Mesenchymal stem cell (in vitro differentiated cells and primary cell): ENCODE results near the gene PDZRN4.

Source experiments
- DNase-seq: peaks from one replicate; pipeline ENCODE4 v3.0.0-alpha.2; 2013
- H2AFZ ChIP-seq: one replicate; pipeline ENCODE4 v1.6.1; 2013; ENCODE audit warnings: low read depth, mild to moderate bottlenecking, control low read depth, inconsistent platforms, low read length, moderate library complexity
- H2AK5ac ChIP-seq: 2 replicates; pipeline ENCODE4 v1.6.1; 2013; ENCODE audit warnings: low read length, moderate library complexity, mild to moderate bottlenecking, inconsistent platforms; ENCODE audit not compliant: severe bottlenecking
- H2BK120ac ChIP-seq: one replicate; pipeline ENCODE4 v1.6.1; 2013; ENCODE audit warnings: low read depth, mild to moderate bottlenecking, inconsistent platforms, low read length, moderate library complexity
- H2BK12ac ChIP-seq, 2 experiments: one replicate each; pipeline ENCODE4 v1.6.1; 2013; ENCODE audit warnings: inconsistent platforms in 2 of 2, low read length in 2 of 2, mild to moderate bottlenecking in 2 of 2, moderate library complexity in 2 of 2, control low read depth in 1 of 2
- H2BK15ac ChIP-seq: one replicate; pipeline ENCODE4 v1.6.1; 2013; ENCODE audit warnings: mild to moderate bottlenecking, low read depth, inconsistent platforms; ENCODE audit not compliant: poor library complexity, severe bottlenecking
- H2BK5ac ChIP-seq: 2 replicates; pipeline ENCODE4 v1.6.1; 2013; ENCODE audit warnings: low read depth, mild to moderate bottlenecking, low read length, control low read depth, inconsistent platforms; ENCODE audit not compliant: poor library complexity, severe bottlenecking
- H3K14ac ChIP-seq, 2 experiments: one replicate each; pipeline ENCODE4 v1.6.1; 2013; ENCODE audit warnings: inconsistent platforms in 2 of 2, low read length in 2 of 2, control low read depth in 1 of 2, mild to moderate bottlenecking in 1 of 2, moderate library complexity in 1 of 2
- H3K18ac ChIP-seq, 2 experiments: one replicate each; pipeline ENCODE4 v1.6.1; 2013; ENCODE audit warnings: inconsistent platforms in 2 of 2, low read length in 2 of 2, control low read depth in 1 of 2, low read depth in 1 of 2, mild to moderate bottlenecking in 1 of 2
- H3K23ac ChIP-seq, 2 experiments: one replicate each; pipeline ENCODE4 v1.6.1; 2013; ENCODE audit warnings: inconsistent platforms in 2 of 2, low read length in 2 of 2, mild to moderate bottlenecking in 2 of 2, moderate library complexity in 2 of 2, control low read depth in 1 of 2
- H3K27ac ChIP-seq: 2 replicates; pipeline ENCODE4 v1.5.1; 2013; ENCODE audit warnings: mild to moderate bottlenecking, moderate library complexity, low read length, control low read depth, inconsistent platforms; ENCODE audit not compliant: poor library complexity, severe bottlenecking
- H3K27me3 ChIP-seq, 2 experiments: 2 replicates each; pipeline versions ENCODE4 v1.6.1 to v1.7.0; 2013; ENCODE audit warnings: low read length in 2 of 2, mild to moderate bottlenecking in 2 of 2, moderate library complexity in 2 of 2, control low read depth in 1 of 2, inconsistent platforms in 1 of 2; ENCODE audit not compliant: control insufficient read depth in 1 of 2, insufficient read depth in 1 of 2
- H3K36me3 ChIP-seq, 2 experiments: 2 replicates each; pipeline versions ENCODE4 v1.6.1 to v1.7.0; 2013; ENCODE audit warnings: low read length in 2 of 2, control low read depth in 1 of 2, inconsistent platforms in 1 of 2, low read depth in 1 of 2, mild to moderate bottlenecking in 1 of 2; ENCODE audit not compliant: insufficient read depth in 2 of 2, control insufficient read depth in 1 of 2
- H3K4ac ChIP-seq, 2 experiments: one replicate each; pipeline ENCODE4 v1.6.1; 2013; ENCODE audit warnings: inconsistent platforms in 2 of 2, low read length in 2 of 2, mild to moderate bottlenecking in 2 of 2, moderate library complexity in 2 of 2, control low read depth in 1 of 2, low read depth in 1 of 2
- H3K4me1 ChIP-seq: 2 replicates; pipeline ENCODE4 v1.6.1; 2013; ENCODE audit warnings: low read depth, low read length, control low read depth; ENCODE audit not compliant: control insufficient read depth, insufficient read depth
- H3K4me2 ChIP-seq: 2 replicates; pipeline ENCODE4 v1.6.1; 2013; ENCODE audit warnings: low read length, mild to moderate bottlenecking, inconsistent platforms; ENCODE audit not compliant: poor library complexity, severe bottlenecking
- H3K4me3 ChIP-seq, 2 experiments: 2 replicates each; pipeline versions ENCODE4 v1.5.1 to v1.7.0; 2013; ENCODE audit warnings: low read length in 2 of 2, mild to moderate bottlenecking in 2 of 2, control low read depth in 1 of 2, low read depth in 1 of 2; ENCODE audit not compliant: insufficient read depth in 1 of 2
- H3K79me1 ChIP-seq: replicated peaks from 2 replicates; pipeline ENCODE4 v1.6.1; 2013; ENCODE audit warnings: mild to moderate bottlenecking, control low read depth, low read length, inconsistent platforms; ENCODE audit not compliant: poor library complexity, severe bottlenecking
- H3K9ac ChIP-seq: 2 replicates; pipeline ENCODE4 v1.7.0; 2013; ENCODE audit warnings: mild to moderate bottlenecking, low read length, moderate library complexity
- H3K9me3 ChIP-seq: 2 replicates; pipeline ENCODE4 v1.7.0; 2013; ENCODE audit warnings: mild to moderate bottlenecking, low read length; ENCODE audit not compliant: control insufficient read depth
- H4K8ac ChIP-seq: one replicate; pipeline ENCODE4 v1.6.1; 2013; ENCODE audit warnings: inconsistent platforms, mild to moderate bottlenecking, low read length, moderate library complexity
- H4K91ac ChIP-seq: one replicate; pipeline ENCODE4 v1.6.1; 2013; ENCODE audit warnings: mild to moderate bottlenecking, low read length, inconsistent platforms
- WGBS: methylation state at CpG from one replicate; pipeline ENCODE4 v1.1.7; 2013; ENCODE audit warnings: mixed read lengths; 5-methylcytosine and 5-hydroxymethylcytosine counted together

PDZRN4 gene

DNA sequence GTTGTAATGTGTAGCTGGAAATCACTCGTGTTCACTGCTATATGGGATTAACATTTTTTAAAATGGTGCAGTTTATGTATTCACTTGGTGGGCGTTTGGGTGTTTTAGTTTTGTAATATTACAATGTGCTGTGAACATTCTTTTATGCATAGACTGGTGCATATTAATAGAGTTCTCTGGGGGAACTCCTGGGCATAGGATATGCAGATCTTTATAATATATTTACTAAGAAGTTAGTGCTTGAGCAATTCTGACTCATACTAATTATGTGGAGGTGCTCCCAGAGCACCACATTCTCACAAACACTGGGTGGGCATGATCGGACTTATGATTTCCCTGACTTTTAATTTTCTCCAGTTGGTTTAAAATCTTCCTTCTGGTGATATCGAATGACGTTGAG lies 342.3 kb downstream of the PDZRN4 start:
- no peak overlapping the region for H3K4me2 ChIP-seq
- no peak overlapping the region for H3K4me3 ChIP-seq
- H3K27me3 ChIP-seq: no peaks in the 10 kb centered on the region
- no peak for DNase-seq
- no peaks in the 10 kb centered on the region for H3K9me3 ChIP-seq
- no peak overlapping the region for H4K91ac ChIP-seq
- H2BK5ac ChIP-seq: no peak overlapping the region
- H2BK15ac ChIP-seq: no peak overlapping the region
- H2BK12ac ChIP-seq: no peak overlapping the region
- no peak overlapping the region for H3K23ac ChIP-seq
- no peak overlapping the region for H2AFZ ChIP-seq
- H3K27ac ChIP-seq: no peak overlapping the region
- WGBS: 96% methylated on average over 5 of the region's 5 CpGs
- H2AK5ac ChIP-seq: no peak overlapping the region
- no peak overlapping the region for H3K9ac ChIP-seq
- H2BK120ac ChIP-seq: no peak overlapping the region
- H3K36me3 ChIP-seq: no peaks in the 10 kb centered on the region
- H3K79me1 ChIP-seq: no peaks in the 10 kb centered on the region
- H3K18ac ChIP-seq: no peak overlapping the region
- H3K4ac ChIP-seq: no peak overlapping the region
- H3K4me1 ChIP-seq: no peaks in the 10 kb centered on the region
- H3K14ac ChIP-seq: no peak overlapping the region
- no peak overlapping the region for H4K8ac ChIP-seq

DNA sequence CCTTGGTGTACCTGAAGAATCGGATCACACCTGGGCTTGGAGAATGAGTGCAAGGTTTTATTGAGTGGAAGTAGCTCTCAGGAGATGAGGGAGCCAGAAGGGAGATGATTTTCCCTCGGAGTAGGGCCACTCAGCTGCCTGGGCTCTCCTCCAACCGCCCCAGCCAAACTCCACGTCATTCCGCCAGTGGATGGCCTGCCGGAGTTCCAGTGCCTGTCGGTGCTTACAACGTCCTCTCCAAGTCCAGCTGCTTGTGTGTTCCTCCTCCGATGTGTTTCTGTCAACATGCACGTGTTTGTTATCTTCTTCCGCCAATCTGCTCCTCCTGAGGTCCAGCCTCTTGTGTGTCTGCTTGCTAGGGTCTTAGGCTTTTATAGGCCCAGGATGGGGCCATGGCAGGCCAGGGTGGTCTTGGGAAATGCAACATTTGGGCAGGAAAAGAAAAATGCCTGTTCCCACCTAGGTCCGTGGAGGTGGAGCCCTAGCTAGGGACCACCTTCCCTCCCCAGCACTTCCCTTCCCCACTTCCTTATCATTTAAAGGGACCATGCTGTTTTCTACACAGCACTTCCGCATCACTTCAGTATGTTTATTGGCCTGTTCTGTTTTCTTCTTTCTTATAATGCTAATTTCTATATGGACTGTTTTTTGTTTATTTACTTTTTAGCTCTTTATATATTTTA lies 343.2 kb downstream of the PDZRN4 start:
- H2BK120ac ChIP-seq: no peak overlapping the region
- no peaks in the 10 kb centered on the region for H3K36me3 ChIP-seq
- no peaks in the 10 kb centered on the region for H3K9me3 ChIP-seq
- no peak overlapping the region for H3K27ac ChIP-seq
- H3K23ac ChIP-seq: no peak overlapping the region
- no peak overlapping the region for H2BK5ac ChIP-seq
- no peak overlapping the region for H3K4me2 ChIP-seq
- H3K4me1 ChIP-seq: no peaks in the 10 kb centered on the region
- DNase-seq: no peak
- H4K91ac ChIP-seq: no peak overlapping the region
- no peak overlapping the region for H2BK12ac ChIP-seq
- no peak overlapping the region for H4K8ac ChIP-seq
- WGBS: 95% methylated on average over 12 of the region's 13 CpGs
- no peak overlapping the region for H3K4ac ChIP-seq
- no peak overlapping the region for H3K14ac ChIP-seq
- H3K9ac ChIP-seq: peak overlapping the region; percentile 61
- H3K4me3 ChIP-seq: peak overlapping the region in 1 of 2 experiments; percentile 56
- H3K18ac ChIP-seq: no peak overlapping the region
- no peaks in the 10 kb centered on the region for H3K27me3 ChIP-seq
- H2AFZ ChIP-seq: no peak overlapping the region
- no peak overlapping the region for H2AK5ac ChIP-seq
- no peaks in the 10 kb centered on the region for H3K79me1 ChIP-seq
- H2BK15ac ChIP-seq: no peak overlapping the region

DNA sequence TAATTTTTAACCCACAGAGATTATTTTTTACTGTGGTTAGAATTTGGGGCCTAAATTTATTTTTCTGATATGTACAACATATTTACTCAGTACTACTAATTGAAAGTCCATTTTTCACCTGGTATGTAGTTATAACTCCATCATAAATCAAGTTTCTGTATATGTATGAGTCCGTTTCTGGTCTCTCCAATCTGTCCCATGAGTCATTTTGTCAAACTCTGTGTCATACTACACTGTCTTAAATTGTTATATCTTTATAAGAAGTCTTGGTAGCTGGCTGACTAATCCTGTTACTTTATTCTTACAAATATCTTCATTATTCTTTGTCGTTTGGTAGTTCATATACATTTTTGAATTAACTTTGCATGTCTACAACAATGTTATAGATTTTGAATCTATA lies 344.0 kb downstream of the PDZRN4 start:
- Histone ChIP-seq H3K4ac (no peak overlapping the region), H3K14ac (no peak overlapping the region), H2BK12ac (no peak overlapping the region), H3K23ac (no peak overlapping the region), H3K27me3 (no peaks in the 10 kb centered on the region), H3K9me3 (no peaks in the 10 kb centered on the region), H3K79me1 (no peaks in the 10 kb centered on the region), H2BK5ac (no peak overlapping the region), H3K27ac (no peak overlapping the region), H2AK5ac (no peak overlapping the region), H3K4me2 (no peak overlapping the region), H2BK15ac (no peak overlapping the region), H3K36me3 (no peaks in the 10 kb centered on the region), H3K4me1 (no peaks in the 10 kb centered on the region), H2AFZ (no peak overlapping the region), H3K9ac (no peak overlapping the region), H3K4me3 (no peak overlapping the region), H3K18ac (no peak overlapping the region), H2BK120ac (no peak overlapping the region), H4K91ac (no peak overlapping the region), H4K8ac (no peak overlapping the region)
- WGBS: no CpG with 5 or more reads among the region's 2 CpGs
- DNase-seq: no peak

DNA sequence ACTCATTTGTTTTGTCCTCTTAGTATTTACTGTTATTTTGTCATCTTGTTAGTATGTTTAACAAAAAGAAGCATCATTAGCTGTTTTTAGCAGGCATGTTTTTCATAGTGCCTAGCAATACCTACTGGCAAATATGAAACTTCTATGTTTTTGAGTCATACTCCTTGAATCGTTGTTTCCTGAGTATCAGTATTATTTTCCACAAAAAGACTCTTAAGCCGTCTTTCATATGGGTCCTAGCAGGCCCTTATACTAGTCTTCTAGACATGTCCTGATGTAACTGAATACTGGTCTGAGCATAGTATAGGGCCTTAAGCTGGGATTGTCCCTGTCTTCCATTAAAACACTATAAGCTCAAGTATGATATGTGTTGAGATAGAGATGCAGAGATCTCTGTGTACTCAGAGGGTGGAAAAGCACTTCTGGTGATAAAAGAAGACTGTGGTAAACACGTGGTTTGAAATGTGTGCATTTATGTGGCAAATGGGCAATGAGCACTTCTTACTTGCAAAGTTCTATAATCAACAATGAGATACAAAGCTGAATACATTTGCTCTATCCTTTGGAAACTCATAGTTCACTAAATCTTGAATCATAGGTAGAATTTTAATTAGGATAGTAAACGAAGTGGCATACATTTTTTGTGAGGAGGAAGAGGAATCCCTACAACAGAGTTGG lies 348.8 kb downstream of the PDZRN4 start:
- H3K9me3 ChIP-seq: no peaks in the 10 kb centered on the region
- no peak overlapping the region for H2AK5ac ChIP-seq
- no peak overlapping the region for H2BK12ac ChIP-seq
- no peak overlapping the region for H3K4me2 ChIP-seq
- H3K4me1 ChIP-seq: no peaks in the 10 kb centered on the region
- H3K36me3 ChIP-seq: no peaks in the 10 kb centered on the region
- H3K27ac ChIP-seq: no peak overlapping the region
- DNase-seq: no peak
- H2BK120ac ChIP-seq: no peak overlapping the region
- H3K79me1 ChIP-seq: no peaks in the 10 kb centered on the region
- H3K14ac ChIP-seq: no peak overlapping the region
- no peak overlapping the region for H3K4ac ChIP-seq
- no peaks in the 10 kb centered on the region for H3K27me3 ChIP-seq
- H2AFZ ChIP-seq: no peak overlapping the region
- no peak overlapping the region for H3K23ac ChIP-seq
- no peak overlapping the region for H3K9ac ChIP-seq
- no peak overlapping the region for H3K18ac ChIP-seq
- 70% methylated on average over 2 of the region's 4 CpGs for WGBS
- H4K91ac ChIP-seq: no peak overlapping the region
- no peak overlapping the region for H4K8ac ChIP-seq
- no peak overlapping the region for H2BK15ac ChIP-seq
- H3K4me3 ChIP-seq: no peak overlapping the region
- no peak overlapping the region for H2BK5ac ChIP-seq
